ENCODE data around the gene CCDC196. TPM values are rescaled to one million over a fixed set of nuclear protein-coding genes. Genes with fewer than 3 reads are reported as not detected.

Gene CCDC196
- total RNA-seq, 1 donor = not detected

DNA sequence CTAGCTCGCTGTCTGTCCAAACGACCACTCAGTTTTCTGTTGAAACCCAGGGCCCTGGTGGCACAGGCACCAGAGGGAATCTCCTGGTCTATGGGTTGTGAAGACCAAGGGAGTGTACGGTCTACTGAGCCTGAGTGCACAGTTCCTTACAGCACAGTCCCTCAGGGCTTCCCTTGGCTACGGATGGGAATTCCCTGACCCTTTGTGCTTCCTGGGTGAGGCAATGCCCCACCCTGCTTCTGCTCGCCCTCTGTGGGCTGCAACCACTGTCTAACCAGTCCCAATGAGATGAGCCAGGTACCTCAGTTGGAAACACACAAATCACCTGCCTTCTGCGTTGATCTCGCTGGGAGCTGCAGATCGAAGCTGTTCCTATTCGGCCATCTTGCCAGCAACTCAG lies 44.4 kb downstream of the CCDC196 start:
- Histone ChIP-seq H2AFZ (ENCODE audit: low read length) (no peak overlapping the region), H3K4me1 (ENCODE audit: insufficient read depth, low read length) (no peaks in the 10 kb centered on the region), H3K27ac (ENCODE audit: low read depth, low read length) (no peak overlapping the region), H3K27me3 (ENCODE audit: insufficient read depth, low read length) (no peaks in the 10 kb centered on the region), H3K4me2 (ENCODE audit: insufficient read depth, low read length) (no peak overlapping the region), H3K4me3 (ENCODE audit: insufficient read depth, low read length) (no peak overlapping the region), H3K79me2 (ENCODE audit: insufficient read depth, low read length) (peaks cover 3% of the 10 kb centered on the region), H4K20me1 (ENCODE audit: insufficient read depth, low read length) (no peaks in the 10 kb centered on the region), H3K36me3 (ENCODE audit: insufficient read depth, low read length) (no peaks in the 10 kb centered on the region), H3K9me3 (ENCODE audit: low read depth, low read length) (no peaks in the 10 kb centered on the region)
- no peak for DNase-seq (ENCODE audit: insufficient read length, low spot score, missing footprints)
- TF ChIP-seq, protein P1, sequence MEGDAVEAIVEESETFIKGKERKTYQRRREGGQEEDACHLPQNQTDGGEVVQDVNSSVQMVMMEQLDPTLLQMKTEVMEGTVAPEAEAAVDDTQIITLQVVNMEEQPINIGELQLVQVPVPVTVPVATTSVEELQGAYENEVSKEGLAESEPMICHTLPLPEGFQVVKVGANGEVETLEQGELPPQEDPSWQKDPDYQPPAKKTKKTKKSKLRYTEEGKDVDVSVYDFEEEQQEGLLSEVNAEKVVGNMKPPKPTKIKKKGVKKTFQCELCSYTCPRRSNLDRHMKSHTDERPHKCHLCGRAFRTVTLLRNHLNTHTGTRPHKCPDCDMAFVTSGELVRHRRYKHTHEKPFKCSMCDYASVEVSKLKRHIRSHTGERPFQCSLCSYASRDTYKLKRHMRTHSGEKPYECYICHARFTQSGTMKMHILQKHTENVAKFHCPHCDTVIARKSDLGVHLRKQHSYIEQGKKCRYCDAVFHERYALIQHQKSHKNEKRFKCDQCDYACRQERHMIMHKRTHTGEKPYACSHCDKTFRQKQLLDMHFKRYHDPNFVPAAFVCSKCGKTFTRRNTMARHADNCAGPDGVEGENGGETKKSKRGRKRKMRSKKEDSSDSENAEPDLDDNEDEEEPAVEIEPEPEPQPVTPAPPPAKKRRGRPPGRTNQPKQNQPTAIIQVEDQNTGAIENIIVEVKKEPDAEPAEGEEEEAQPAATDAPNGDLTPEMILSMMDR (IDR thresholded peaks at IDR 0.05; ENCODE audit: extremely low read depth, low read depth, low read length) = no peak

DNA sequence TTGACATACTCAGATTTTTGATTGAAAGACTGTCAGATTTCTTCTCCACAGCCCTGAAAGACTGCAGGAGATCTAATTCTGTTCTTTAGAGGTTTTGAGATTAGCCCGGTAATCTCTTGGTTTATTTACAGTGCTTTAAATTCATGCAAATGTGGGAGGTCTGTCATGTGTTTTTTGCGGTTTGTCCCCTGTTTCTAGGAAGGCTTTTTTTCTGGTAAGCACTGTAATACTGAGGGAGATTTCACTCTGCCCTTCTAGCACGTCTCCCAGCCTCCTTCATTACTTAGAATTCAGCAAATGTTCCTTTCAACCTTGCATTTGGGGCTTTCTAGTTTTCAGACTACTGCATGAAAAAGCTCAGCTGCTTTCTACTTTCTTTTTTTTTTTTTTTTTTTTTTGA lies 52.9 kb downstream of the CCDC196 start:
- TF ChIP-seq, protein P1 (IDR thresholded peaks at IDR 0.05; ENCODE audit: extremely low read depth, low read depth, low read length) = no peak
- peaks cover 3% of the 10 kb centered on the region for H3K79me2 ChIP-seq (ENCODE audit: insufficient read depth, low read length)
- no peaks in the 10 kb centered on the region for H3K9me3 ChIP-seq (ENCODE audit: low read depth, low read length)
- H4K20me1 ChIP-seq (ENCODE audit: insufficient read depth, low read length) = peaks cover 7% of the 10 kb centered on the region
- H3K4me1 ChIP-seq (ENCODE audit: insufficient read depth, low read length) = no peaks in the 10 kb centered on the region
- no peak overlapping the region for H3K4me2 ChIP-seq (ENCODE audit: insufficient read depth, low read length)
- no peaks in the 10 kb centered on the region for H3K27me3 ChIP-seq (ENCODE audit: insufficient read depth, low read length)
- no peaks in the 10 kb centered on the region for H3K36me3 ChIP-seq (ENCODE audit: insufficient read depth, low read length)
- no peak overlapping the region for H3K27ac ChIP-seq (ENCODE audit: low read depth, low read length)
- DNase-seq (ENCODE audit: insufficient read length, low spot score, missing footprints) = no peak
- H2AFZ ChIP-seq (ENCODE audit: low read length) = no peak overlapping the region
- H3K4me3 ChIP-seq (ENCODE audit: insufficient read depth, low read length) = no peak overlapping the region

DNA sequence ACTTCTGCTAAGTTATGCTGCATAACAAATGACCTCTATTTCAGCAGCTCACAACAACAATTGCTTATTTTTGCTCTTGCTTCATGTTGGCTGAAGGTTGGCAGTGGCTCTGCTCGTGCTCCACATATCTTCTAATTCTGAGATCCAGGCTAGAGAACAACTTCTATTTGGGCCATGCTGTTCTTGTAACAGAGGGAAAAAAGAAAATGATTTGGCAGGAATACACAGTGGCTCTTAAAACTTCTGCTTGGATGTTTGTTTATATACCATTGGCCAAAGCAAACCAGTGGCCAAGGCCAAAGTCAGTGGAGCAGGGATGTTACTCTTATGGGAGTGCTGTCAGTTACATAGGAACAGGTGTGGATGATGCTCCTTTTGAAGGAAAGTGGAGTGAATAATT lies 53.9 kb downstream of the CCDC196 start:
- TF ChIP-seq, protein P1 (IDR thresholded peaks at IDR 0.05; ENCODE audit: extremely low read depth, low read depth, low read length) = no peak
- no peak overlapping the region for H3K4me2 ChIP-seq (ENCODE audit: insufficient read depth, low read length)

DNA sequence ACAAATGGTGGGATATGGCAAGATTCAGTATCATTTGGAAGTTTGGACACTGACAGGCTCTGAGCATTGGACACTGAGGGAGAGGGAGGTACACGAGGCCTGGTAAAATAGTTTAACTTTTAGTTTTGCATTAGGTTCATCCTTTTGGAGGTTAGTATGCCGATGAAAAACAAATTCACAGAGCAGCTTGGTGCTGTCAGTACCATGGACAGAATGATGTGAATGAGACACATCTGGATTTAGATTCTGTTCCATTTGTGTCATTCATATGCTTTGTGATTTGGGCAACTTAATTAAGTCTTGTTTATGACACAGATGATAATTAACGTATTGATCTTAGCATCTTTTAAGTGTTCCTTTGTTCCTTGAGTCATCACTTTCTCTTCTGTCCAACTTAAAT lies 55.5 kb downstream of the CCDC196 start:
- no peak for DNase-seq (ENCODE audit: insufficient read length, low spot score, missing footprints)
- Histone ChIP-seq H3K79me2 (ENCODE audit: insufficient read depth, low read length) (peaks cover 3% of the 10 kb centered on the region), H3K4me1 (ENCODE audit: insufficient read depth, low read length) (no peaks in the 10 kb centered on the region), H3K9me3 (ENCODE audit: low read depth, low read length) (no peaks in the 10 kb centered on the region), H3K4me3 (ENCODE audit: insufficient read depth, low read length) (no peak overlapping the region), H3K36me3 (ENCODE audit: insufficient read depth, low read length) (no peaks in the 10 kb centered on the region), H4K20me1 (ENCODE audit: insufficient read depth, low read length) (peaks cover 7% of the 10 kb centered on the region), H3K27me3 (ENCODE audit: insufficient read depth, low read length) (no peaks in the 10 kb centered on the region), H2AFZ (ENCODE audit: low read length) (no peak overlapping the region), H3K27ac (ENCODE audit: low read depth, low read length) (no peak overlapping the region), H3K4me2 (ENCODE audit: insufficient read depth, low read length) (no peak overlapping the region)
- TF ChIP-seq, protein P1 (IDR thresholded peaks at IDR 0.05; ENCODE audit: extremely low read depth, low read depth, low read length) = no peak

More for the DNA sequence above, 53.9 kb downstream of the CCDC196 start:
- H3K4me1 ChIP-seq (ENCODE audit: insufficient read depth, low read length) = no peaks in the 10 kb centered on the region
- H3K4me3 ChIP-seq (ENCODE audit: insufficient read depth, low read length) = no peak overlapping the region
- no peaks in the 10 kb centered on the region for H3K36me3 ChIP-seq (ENCODE audit: insufficient read depth, low read length)
- H3K79me2 ChIP-seq (ENCODE audit: insufficient read depth, low read length) = peaks cover 3% of the 10 kb centered on the region
- no peak overlapping the region for H3K27ac ChIP-seq (ENCODE audit: low read depth, low read length)
- H3K9me3 ChIP-seq (ENCODE audit: low read depth, low read length) = no peaks in the 10 kb centered on the region
- H4K20me1 ChIP-seq (ENCODE audit: insufficient read depth, low read length) = peaks cover 7% of the 10 kb centered on the region
- no peaks in the 10 kb centered on the region for H3K27me3 ChIP-seq (ENCODE audit: insufficient read depth, low read length)
- H2AFZ ChIP-seq (ENCODE audit: low read length) = no peak overlapping the region
- no peak for DNase-seq (ENCODE audit: insufficient read length, low spot score, missing footprints)

All from osteoblast (primary cell).